AG08395 (cell line): ENCODE data around the gene DGCR2.
A peak's percentile ranks its signal among the peaks of the same experiment; 100 is the strongest.
"Not testable (repeated sequence)": the region's sequence is repeated elsewhere in the genome, so short reads cannot be mapped to it uniquely, and the experiment has no call there.

Source experiments
- DNase-seq: peaks from one replicate; pipeline ENCODE4 v3.0.0; 2012; ENCODE audit warnings: mixed read lengths, low spot score

The DGCR2 gene

DNA sequence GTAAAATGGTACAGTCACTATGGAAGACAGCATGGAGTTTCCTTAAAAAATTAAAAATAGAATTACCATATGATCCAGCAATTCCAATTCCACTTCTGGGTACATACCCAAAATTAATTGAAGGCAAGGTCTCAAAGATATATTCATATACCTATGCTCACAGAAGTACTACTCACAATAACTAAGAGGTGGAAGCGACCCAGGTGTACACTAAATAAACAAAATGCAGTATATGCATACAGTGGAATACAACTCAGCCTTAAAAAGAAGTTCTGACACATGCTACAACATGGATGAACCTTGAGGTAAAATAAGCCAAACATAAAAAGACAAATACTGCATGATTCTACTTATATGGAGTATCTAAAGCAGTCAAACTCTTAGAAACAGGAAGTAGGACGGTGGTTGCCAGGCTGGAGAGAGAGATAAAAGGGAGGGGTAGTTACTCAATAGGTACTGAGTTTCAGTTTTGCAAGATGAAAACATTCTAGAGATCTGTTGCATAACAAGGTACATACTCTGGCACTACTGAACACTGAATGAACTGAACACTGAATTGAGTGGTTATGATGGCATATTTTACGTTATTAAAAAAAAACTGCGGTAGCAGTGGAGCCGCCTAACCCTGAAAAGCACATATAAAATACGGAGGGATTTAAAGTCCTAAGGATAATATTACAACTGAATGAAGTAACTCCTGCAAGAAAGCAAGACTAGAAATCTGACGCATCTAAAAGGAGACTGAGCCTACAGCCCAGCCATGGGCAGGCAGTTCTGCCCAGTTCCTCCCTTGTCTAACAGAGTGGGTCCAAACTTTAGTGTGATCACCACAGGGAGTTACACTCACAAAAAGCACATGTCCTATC, 12.8 kb downstream of the DGCR2 start:
- DNase-seq = peak; percentile 40

DNA sequence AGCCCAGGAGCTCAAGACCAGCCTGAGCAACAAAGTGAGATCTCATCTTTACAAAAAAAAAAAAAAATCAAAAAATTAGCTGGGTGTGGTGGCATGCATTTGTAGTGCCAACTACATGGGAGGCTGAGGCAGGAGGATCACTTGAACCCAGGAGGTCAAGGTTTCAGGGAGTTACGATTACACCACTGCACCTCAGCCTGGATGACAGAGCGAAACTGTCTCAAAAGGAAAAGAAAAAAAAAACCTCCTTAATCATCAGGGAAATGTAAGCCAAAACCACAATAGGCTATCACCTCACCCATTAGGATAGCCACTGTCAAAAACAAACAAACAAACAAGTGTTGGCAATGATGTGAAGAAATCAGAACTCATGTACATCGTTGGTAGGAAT, 13.4 kb downstream of the DGCR2 start:
- DNase-seq = no peak

DNA sequence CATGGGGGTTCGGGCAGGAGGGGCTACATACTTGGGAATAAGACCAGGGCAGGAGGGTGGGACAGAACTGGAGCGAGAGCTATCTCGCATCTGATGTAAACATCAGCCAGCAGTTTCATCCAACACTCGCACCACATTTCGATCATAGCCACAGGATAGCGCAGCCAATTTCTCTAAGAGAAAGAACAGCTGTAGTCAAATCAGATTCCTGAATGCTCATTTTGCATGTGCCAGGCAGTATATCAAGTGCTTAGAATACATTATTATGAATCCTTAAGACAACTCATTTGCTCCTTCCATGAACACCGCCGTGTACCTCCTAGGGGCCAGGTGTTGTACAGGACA, 14.5 kb downstream of the DGCR2 start:
- no peak for DNase-seq

DNA sequence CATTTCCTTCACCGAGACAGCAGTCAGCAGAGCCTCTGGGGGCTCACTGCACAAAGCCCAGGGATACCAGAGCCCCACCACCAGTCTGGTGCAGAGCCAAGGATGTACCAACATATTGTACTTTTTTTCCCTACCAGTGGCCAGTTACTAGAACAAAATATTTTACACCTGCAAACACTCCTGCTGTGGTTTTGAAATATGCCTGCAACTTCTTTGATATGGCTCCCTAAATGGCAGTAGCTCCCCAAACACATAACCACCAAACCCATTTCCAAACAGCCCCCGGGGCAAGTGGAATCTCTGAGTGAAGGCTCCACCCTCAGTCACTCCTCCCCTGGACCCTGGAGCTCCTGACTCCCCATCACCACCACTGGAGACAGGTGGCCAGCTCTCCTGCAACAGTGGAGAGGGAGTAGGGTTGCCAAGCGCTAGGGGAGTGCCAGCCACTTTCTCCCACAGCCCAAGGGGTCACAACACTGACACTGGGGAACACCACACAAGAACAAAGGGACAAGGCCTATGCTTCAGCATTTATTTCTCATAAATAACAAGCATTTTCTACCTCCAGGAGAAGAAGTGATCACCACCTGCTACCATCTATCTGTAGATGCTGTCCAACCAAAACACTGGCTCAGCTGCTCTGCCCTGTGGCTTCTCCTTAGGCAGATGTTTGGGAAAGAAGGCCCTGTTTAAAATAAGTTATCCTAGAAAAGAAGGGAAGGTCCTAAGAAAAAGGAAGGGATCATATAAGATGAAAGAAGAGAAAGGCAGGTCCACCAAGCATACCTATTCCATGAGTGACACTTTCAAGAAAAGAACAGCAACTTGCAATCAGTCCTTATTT, 15.1 kb downstream of the DGCR2 start:
- no peak for DNase-seq

DNA sequence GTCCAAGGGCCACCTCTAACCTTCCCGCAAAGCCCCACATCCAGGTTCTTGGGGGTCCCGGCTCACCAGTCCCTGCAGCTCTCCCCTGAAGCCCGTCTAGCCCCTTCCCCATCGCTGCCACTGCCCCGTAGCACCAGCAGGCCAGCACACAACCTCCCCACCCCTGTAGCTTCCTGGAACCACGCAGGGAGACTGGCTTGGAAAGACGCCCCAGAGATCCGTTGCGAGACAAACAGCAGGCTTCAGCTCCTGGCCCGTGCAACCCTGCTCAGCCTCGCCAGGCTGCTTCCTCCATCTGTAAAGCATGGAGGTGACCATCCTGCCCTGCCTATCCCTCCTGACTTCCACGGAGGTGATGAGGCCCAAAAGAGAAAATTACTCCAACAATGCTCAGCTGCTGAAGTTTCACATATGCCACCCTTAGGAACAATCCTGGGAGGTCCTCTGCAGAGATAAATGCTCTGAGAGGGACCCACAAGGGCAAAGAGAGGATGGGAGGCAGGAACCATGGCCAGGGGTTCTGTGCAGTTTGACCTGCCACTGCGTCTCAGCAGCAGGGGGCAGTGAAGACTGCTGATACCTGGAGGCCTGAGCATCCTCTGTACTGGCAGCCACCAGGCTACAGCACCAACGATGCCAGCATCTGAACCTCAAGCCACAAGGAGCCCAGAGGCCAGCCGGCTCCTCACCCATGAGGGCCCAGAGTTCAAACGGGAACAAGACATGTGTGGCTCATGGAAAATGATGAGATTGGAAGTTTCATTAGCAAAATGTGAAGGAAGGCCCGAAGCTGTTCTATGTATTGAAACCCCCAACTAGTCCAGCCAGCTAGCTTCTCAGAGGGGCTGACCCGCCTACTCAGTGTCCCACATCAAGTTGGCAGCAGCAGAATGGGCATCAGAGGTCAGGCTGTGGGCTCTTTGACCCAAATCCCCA, 16.1 kb downstream of the DGCR2 start:
- no peak for DNase-seq

DNA sequence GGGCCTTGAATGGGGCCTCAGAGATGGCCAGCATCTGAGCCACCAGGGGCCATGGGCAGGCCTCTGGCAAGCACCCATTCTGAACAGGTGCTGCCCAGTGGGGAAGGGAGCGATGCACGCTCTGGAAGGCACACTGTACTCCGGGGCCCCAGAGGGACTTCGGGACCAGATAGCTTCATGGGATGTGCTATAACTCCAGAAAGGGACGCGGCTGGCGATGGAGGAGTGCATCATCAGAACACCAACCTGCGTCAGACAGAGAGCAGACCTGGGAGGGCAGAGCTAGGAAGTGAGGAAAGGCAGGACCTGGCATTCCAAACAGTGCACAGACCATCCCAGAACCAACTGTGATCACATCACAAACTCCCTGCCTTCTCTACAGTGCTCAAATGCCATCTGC, 16.8 kb downstream of the DGCR2 start:
- DNase-seq = no peak

DNA sequence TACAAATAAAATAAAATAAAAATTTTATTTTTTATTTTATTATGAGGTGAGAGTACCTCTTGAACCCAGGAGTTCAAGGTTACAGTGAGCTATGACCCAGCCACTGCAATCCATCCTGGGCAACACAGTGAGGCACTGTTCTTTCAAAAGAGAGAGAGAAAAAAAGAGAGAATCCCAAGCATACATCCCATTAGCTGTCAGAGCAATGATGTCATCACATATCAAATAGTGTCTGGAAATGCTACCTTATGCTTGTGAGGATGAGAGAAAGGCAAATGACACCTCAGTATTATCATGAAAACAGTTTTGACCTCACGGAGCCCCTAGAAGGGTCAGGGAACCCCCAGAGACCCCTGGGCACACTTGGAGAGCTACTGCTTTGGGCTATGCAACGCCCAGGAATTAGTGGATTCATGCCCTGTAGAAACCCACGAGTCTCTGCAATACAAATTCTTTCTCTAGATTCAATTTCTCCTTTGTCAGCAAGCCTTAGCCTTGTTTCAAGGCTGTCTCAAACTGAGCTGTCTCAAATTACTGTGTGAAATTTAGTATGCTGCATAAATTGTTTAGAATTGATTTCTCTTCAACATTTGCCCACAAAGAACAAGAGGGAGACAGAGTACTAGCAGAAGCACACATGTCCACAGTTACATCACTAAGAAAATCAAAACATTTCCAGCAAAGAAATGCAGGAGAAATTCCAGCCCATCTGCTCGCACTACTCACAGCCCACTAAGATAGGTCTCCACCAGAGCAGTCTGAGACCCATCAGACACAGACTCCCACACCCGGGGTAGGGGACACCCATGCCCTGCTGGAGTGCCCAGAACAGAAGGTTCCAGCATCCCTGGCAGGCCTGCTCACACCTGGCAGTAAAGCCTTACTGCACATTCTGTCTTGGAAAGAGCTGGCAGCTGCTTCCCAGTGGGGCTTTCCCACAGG, 18.1 kb downstream of the DGCR2 start:
- DNase-seq = no peak

DNA sequence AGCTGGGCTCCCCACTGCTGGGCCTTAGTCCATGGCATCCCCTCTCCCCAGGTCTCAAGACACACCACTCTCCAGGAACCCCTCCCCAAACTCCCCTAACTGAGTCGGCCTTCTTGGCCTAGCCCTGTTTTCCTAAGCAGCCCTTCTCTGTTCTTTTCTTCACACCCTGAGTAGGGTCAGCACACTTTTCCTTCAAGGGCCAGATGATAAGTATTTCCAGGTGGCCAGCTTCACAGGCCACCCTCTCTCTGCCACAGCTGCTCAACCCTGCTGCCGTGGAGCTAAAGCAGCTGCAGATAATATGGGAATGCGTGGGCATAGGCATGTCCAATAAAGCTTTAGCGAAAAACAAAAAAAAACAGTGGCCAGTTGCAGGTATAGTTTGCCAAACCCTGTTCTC, 24.1 kb downstream of the DGCR2 start:
- DNase-seq = no peak

DNA sequence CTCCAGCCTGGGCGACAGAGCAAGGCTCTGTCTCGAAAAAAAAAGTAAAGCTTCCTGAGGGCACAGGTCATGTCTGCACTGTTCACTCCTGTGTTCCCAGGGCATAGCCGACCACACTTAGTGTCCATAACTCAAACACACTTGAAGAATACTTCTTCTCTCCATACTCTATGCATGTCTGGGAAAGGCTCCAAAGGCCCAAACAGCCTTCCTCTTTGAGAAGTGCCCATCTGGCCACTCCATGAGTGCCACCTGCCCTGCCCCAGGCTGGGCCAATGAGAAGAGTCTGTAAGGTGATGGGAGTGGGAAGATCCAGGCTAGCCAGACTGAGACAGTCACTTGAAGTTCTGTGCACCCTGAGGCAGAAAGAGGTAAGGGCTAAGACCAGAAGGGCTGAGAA, 24.7 kb downstream of the DGCR2 start:
- no peak for DNase-seq

DNA sequence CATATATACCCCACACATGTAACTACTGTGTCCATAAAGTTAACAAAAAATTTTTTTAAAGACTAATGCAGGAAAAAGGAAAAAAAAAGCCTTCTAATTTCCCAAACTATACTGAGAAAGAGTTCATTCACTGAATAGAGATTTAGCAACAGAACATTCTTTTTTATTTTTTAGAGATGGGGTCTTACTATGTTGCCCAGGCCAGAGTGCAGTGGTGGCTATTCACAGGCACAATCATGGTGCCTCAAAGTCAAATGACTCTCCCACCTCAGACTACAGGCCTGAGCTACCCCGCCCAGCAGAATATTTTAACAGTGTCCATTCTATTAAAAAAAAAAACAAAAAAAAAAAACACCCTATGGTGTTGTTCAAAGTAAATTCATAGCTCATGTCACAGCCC, 25.7 kb downstream of the DGCR2 start:
- no peak for DNase-seq

DNA sequence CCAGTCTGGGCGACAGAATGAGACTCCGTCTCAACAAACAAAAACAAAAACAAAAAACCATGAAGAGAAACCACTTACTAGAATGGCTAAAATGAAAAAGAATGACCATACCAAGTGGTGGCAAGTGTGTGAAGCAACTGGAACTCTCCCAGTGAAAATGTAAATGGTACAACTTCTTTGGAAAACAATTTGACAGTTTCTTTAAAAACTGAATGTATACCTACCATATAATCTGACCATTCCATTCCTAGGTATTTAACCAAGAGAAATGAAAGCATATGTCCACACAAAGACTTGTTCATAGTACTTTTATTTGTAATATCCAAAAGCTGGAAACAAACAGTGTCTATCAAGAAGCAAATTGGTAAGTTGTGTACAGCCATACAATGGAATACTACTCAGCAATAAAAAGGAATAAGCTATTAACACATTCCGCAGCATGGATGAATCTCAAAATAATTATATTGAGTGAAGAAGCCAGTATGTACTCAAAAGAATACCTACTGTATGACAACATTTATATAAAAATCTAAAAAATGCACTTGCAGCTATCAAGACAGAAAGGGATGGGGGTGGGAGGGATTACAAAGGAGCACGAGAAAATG, 27.7 kb downstream of the DGCR2 start:
- DNase-seq = no peak

DNA sequence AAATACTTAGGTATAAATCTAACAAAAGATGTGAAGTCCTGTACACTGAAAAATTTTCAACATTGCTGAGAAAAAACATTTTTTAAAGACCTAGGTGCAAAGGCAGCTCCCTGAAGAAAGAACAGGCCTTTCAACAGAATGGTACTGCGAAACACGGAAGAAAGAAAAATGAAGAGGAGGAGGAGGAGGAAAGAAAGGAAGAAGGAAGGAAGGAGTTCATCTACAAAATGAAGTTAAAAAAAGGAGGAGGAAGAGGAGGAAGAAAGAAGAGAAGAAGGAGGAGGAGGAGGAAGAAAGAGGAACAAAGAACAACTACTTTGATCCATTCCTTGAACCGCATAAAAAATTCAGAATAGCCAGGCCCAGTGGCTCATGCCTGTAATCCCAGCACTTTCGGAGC, 29.5 kb downstream of the DGCR2 start:
- DNase-seq = no peak

DNA sequence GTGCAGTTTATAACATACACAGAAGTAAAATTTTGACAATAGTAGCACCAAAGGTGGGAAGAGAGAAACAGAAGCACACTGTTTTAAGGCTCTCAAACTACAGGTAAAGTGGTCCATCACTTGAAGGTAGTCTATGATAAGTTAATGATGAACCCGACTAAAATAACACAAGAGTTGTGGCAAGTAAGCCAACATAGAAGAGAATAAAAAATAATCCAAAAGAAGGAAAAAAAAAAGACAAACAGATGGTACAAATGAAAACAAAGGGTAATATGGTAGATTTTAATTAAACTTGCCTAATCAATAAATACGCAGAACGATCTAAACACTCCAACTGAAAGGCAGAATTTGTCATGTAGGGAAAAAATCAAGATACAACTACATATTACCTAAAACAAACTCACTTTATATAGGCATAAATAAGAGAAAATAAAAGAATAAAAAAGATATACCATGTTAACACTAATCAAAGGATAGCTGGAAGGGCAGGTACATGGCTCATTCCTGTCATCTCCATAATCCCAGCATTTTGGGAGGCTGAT, 31.6 kb downstream of the DGCR2 start:
- DNase-seq = no peak

DNA sequence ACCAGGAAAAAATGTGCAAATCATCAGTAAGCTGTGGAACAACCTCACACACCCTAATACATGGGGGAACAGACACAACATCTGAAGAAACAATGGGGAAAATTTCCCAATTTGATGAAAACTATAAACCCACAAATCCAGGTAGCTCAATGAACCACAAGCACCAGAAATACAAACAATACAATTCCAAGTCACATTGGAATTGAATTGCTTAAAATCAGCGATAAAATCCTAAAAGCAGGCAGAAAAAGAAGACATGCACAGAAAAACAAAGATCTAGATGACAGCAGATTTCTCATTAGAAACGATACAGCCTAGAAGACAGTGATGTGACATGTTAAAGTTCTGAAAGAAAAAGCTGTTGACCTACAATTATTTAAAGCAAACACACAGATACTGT, 32.0 kb downstream of the DGCR2 start:
- no peak for DNase-seq

DNA sequence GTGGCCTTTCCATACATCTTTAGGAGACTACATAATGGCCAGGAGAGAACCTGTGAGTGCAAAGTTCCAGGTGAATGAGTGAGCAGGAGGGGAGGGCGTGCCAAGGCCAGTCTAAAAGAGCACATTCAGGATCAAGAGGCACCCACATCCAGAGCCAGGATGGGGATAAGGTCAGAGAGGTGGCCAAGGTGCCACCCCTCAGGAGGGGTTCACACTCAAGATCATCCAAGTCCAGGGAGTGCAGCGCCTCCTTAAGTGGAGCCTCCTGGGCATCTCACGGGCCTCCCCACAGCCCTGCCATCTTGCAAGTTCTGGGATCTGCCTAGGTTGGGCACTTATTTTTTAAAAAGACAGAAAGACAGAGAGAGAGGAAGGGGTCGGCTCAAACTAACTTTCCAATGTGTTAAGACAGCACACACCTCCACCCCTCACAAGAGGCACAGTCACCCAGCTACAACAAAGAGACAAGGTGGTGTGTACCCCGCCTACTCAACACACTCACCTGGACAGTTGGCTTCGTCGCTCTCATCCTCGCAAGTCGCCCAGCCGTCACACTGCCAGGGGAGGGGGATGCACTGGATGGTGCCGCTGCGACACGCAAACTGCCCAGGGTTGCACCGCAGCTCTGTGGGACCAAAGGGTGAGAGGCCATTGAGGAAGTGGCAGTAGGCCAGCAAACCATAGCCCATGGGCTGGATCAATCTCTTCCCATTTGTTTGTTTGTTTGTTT, 33.2 kb downstream of the DGCR2 start:
- no peak for DNase-seq

DNA sequence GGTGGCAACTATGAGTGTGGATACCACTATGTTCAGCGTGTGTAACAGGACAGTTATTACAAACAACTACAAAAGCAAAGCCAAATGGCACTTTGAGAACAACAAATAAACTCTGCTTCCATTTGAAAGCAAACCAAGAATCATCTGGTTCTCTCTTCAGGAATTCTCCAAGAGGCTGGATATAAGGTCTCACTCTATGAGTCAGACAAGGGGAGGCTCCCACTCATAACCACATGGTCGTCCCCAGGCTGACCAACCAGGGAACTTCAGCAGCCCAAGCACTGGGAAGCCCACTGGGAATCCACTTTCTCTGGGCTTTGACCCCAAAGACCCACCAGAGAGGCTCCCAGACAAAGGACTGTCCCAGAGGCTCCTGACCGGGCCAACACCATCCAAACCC, 35.3 kb downstream of the DGCR2 start:
- peak; percentile 78 for DNase-seq

DNA sequence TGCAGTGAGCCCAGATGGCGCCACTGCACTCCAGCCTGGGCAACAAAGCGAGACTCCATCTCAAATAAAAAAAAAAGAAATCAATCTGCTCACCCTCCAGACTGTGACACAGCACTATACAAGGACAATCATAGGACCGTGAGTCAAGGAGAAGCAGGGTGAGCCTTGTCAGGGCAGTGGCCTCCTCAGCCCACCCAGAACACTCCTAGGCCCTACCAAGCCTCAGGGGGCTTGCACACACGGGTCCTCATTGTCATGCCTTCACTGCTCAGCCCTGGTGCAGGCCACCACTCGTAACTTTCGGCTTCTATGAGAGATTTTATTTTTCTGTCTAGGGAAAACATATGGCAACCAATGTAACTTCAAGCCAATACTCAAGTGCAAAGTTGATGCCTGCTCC, 35.8 kb downstream of the DGCR2 start:
- DNase-seq = no peak

DNA sequence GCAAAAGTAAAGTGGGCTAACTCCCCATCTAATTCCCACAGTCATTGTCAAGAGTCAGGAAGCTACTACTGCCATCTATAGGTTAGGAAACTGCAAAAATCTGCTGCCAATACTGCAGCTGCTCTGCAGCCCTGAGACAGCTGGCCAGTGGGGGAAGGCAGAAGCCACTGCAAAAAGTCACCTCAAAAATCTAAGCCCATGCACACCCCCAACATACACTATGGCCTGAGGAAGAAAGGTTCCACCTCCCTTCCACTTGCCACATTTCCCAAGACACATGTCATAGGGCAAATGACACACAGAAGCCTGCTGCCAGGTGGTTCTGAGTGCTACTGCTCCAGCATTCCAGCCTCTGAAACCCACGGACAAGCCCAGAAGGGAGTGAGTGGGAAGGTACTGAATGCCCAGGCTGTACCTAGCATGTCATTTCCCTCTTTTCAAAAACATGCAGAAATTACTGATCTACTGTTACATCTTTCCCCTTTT, 36.9 kb downstream of the DGCR2 start:
- peak; percentile 44 for DNase-seq

DNA sequence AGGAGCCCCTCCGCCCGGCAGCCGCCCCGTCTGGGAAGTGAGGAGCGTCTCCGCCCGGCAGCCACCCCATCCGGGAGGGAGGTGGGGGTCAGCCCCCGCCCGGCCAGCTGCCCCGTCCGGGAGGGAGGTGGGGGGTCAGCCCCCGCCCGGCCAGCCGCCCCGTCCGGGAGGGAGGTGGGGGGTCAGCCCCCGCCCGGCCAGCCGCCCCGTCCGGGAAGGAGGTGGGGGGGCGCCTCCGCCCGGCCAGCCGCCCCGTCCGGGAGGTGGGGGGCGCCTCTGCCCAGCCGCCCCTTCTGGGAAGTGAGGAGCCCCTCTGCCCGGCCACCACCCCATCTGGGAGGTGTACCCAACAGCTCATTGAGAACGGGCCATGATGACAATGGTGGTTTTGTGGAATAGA, 37.6 kb downstream of the DGCR2 start:
- not testable (repeated sequence) for DNase-seq

DNA sequence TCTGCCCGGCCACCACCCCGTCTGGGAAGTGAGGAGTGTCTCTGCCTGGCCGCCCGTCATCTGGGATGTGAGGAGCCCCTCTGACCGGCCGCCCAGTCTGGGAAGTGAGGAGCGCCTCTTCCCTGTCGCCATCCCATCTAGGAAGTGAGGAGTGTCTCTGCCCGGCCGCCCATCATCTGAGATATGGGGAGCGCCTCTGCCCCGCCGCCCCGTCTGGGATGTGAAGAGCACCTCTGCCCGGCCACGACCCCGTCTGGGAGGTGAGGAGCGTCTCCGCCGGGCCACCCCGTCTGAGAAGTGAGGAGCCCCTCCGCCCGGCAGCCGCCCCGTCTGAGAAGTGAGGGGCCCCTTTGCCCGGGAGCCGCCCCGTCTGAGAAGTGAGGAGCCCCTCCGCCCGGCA, 38.1 kb downstream of the DGCR2 start:
- not testable (repeated sequence) for DNase-seq
